HL-60 (cell line): Measurements from ENCODE around the gene UTP4.

ENCODE experiments used
- DNase-seq, 2 experiments: peaks; one replicate each; pipeline ENCODE4 v3.0.0-alpha.2; 2010 to 2020; ENCODE audit warnings: low read depth in 1 of 2, low spot score in 1 of 2
- H3K27ac ChIP-seq: fragments of 250-450 bp; sonication (Bioruptor Pico); replicated peaks from 2 replicates; pipeline ENCODE4 v1.5.1; 2020; ENCODE audit warnings: mild to moderate bottlenecking, moderate library complexity
- H3K27me3 ChIP-seq: fragments of 250-450 bp; sonication (Bioruptor Pico); 2 replicates; pipeline ENCODE4 v1.5.1; 2021; ENCODE audit warnings: mild to moderate bottlenecking, moderate library complexity; ENCODE audit not compliant: insufficient read depth, poor library complexity, severe bottlenecking
- H3K4me3 ChIP-seq: replicated peaks from 2 replicates; pipeline ENCODE4 v1.5.1; 2011; ENCODE audit warnings: mild to moderate bottlenecking, control low read depth, low read length; ENCODE audit not compliant: insufficient read depth
- CTCF ChIP-seq: IDR thresholded peaks from one replicate; pipeline ENCODE4 v1.5.1; 2011; ENCODE audit warnings: low read length, control low read depth, inconsistent platforms; ENCODE audit not compliant: insufficient read depth
- GABPA ChIP-seq: IDR thresholded peaks from 2 replicates; pipeline ENCODE4 v1.6.1; 2012; ENCODE audit warnings: low read depth
- POLR2AphosphoS5 ChIP-seq: IDR thresholded peaks from 2 replicates; pipeline ENCODE4 v1.6.1; 2012; ENCODE audit warnings: low read depth
- SPI1 ChIP-seq: IDR thresholded peaks from 2 replicates; pipeline ENCODE4 v1.6.1; 2012; ENCODE audit warnings: low read depth, mild to moderate bottlenecking, borderline replicate concordance
- TF ChIP-seq, protein P1 (sequence below): IDR thresholded peaks from 2 replicates; pipeline ENCODE4 v1.6.1; 2012; ENCODE audit warnings: low read depth; ENCODE audit not compliant: insufficient replicate concordance

Gene UTP4

DNA sequence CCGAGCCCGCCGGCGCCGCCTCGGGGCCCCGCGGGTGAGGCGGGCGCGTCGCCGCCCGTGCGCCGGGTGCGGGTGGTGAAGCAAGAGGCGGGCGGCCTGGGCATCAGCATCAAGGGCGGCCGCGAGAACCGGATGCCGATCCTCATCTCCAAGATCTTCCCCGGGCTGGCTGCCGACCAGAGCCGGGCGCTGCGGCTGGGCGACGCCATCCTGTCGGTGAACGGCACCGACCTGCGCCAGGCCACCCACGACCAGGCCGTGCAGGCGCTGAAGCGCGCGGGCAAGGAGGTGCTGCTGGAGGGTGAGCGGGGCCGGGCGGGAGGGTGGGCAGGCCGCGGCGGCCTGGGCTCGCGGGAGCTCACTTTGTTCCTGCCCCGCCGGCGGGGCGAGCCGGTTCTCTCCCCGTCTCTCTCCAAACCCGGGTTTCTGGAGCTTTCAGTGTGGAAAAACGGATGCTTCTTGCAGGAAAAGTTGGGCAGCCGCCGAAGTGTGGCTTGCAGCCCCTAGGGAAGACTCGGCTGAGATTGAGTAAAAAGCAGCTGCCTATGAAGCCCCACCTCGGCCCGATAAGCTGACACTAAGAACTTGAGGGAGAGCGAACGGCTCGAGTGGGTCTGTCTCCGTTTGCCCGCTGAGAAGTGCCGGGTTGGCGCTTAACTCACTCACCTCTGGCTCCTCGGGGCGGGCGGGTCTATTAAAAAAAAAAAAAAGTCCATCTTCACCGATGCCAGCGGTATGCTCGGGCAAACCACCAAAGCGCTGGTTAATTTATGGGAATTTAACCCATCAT lies 55.2 kb downstream of the UTP4 start:
- H3K27ac ChIP-seq = no peak overlapping the region
- TF ChIP-seq GABPA = no peak
- TF ChIP-seq, protein P1, sequence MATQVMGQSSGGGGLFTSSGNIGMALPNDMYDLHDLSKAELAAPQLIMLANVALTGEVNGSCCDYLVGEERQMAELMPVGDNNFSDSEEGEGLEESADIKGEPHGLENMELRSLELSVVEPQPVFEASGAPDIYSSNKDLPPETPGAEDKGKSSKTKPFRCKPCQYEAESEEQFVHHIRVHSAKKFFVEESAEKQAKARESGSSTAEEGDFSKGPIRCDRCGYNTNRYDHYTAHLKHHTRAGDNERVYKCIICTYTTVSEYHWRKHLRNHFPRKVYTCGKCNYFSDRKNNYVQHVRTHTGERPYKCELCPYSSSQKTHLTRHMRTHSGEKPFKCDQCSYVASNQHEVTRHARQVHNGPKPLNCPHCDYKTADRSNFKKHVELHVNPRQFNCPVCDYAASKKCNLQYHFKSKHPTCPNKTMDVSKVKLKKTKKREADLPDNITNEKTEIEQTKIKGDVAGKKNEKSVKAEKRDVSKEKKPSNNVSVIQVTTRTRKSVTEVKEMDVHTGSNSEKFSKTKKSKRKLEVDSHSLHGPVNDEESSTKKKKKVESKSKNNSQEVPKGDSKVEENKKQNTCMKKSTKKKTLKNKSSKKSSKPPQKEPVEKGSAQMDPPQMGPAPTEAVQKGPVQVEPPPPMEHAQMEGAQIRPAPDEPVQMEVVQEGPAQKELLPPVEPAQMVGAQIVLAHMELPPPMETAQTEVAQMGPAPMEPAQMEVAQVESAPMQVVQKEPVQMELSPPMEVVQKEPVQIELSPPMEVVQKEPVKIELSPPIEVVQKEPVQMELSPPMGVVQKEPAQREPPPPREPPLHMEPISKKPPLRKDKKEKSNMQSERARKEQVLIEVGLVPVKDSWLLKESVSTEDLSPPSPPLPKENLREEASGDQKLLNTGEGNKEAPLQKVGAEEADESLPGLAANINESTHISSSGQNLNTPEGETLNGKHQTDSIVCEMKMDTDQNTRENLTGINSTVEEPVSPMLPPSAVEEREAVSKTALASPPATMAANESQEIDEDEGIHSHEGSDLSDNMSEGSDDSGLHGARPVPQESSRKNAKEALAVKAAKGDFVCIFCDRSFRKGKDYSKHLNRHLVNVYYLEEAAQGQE = no peak
- TF ChIP-seq SPI1 = no peak
- no peak for TF ChIP-seq CTCF
- no peak for TF ChIP-seq POLR2AphosphoS5
- DNase-seq = no peak
- peaks cover 18% of the 10 kb centered on the region for H3K27me3 ChIP-seq
- H3K4me3 ChIP-seq = peak overlapping the region; percentile 52

DNA sequence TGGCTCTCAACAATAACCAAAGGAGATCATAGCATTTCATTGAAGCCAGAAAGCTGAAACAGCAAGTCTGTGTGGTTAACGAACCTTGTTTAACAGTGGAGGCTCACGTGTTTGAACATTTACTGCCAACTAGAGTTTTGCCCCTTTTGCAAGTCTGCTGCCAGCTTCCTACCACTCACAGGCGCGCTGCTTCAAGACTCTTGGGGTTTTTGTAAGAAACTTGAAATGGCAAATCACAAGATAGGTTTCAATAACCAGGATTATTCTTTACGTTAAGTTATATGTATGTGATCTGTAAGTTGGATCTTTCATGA lies 55.7 kb downstream of the UTP4 start:
- no peak for TF ChIP-seq SPI1
- no peak for TF ChIP-seq GABPA
- TF ChIP-seq, protein P1 = no peak
- DNase-seq = peak in 1 of 2 experiments; percentile 11
- no peak overlapping the region for H3K27ac ChIP-seq
- peaks cover 18% of the 10 kb centered on the region for H3K27me3 ChIP-seq
- H3K4me3 ChIP-seq = peak overlapping the region; percentile 52; the same call in 1 of the 2 replicates

DNA sequence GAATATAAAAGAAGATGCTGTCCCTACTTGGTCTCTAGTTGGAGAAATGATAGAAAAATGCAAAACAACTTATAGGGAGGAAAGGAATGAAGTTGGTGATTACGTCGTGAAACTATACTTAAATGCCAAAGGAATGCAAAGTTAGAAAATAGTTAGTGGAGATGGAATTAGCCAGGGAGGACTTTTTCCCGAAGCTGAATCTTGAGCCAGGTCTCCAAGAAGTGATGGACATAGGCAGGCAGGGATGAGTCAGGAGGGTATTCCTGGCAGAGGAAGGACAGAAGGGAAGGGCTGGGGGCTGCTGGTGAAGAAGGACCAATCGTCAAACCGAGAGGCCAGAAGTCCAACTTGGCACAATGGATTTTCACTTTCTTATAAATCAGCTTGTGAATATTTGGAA lies 56.3 kb downstream of the UTP4 start:
- Histone ChIP-seq H3K4me3 (no peak overlapping the region), H3K27me3 (peaks cover 18% of the 10 kb centered on the region), H3K27ac (no peak overlapping the region)
- TF ChIP-seq GABPA (no peak), POLR2AphosphoS5 (no peak), CTCF (no peak), SPI1 (no peak)
- TF ChIP-seq, protein P1 = no peak
- DNase-seq = no peak
